Stimulated activated CD8-positive, alpha-beta memory T cell treated with anti-CD3 and anti-CD28 coated beads, Interleukin-2, amount 100 ng/mL, for 1 hour (primary cell): ENCODE measurements around the gene PRR14.

Source experiments
- DNase-seq, 2 donors: peaks; one replicate each; pipeline ENCODE4 v3.0.0-alpha.2; 2020; ENCODE audit warnings: low read depth in 2 of 2

Gene PRR14

GRCh38 chr16:30659507-30660423, 9.0 kb downstream of the PRR14 start:
- peak; percentile 14 to 16 for DNase-seq

- DNase-seq: peak; percentile 53 to 66
Measured at GRCh38 chr16:30660424-30661261, 9.9 kb downstream of the PRR14 start.

DNA sequence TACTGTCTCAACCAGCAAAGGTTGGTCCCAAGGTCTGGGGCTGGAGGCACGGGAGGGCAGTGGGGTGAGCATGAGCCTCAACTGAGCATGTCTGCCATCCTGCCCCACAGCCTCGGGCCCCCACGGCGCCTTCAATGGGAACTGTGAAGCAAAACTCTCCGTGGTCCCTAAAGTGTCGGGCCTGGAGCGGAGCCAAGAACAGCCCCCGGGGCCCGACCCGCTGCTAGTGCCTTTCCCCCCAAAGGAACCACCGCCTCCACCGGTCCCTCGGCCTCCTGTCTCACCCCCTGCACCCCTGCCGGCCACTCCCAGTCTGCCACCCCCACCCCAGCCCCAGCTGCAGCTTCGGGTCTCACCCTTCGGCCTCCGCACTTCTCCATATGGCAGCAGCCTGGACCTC, 11.7 kb downstream of the PRR14 start:
- no peak for DNase-seq

DNA sequence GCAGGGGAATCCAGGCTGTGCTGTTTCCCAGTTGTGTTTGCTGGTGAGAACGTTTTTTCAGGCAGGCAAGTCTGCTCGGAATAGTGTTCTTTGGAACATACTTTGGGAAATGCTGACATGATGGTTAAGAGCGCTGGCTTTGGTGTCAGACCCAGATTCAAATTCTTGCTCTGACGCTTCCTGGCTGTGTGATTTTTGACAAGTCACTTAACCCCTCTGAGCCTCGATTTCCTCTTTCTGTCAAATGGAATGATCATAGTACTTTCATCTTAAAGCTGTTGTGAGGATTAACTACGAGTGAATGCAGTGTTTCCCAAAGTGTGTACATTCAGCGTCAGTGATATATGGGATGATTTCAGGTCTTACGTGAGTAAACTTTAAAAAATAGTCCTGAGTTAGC, 12.3 kb downstream of the PRR14 start:
- no peak for DNase-seq

- DNase-seq: no peak
Measured at GRCh38 chr16:30663820-30664219, 13.1 kb downstream of the PRR14 start.

GRCh38 chr16:30664616-30665109, 13.9 kb downstream of the PRR14 start:
- DNase-seq: no peak

DNA sequence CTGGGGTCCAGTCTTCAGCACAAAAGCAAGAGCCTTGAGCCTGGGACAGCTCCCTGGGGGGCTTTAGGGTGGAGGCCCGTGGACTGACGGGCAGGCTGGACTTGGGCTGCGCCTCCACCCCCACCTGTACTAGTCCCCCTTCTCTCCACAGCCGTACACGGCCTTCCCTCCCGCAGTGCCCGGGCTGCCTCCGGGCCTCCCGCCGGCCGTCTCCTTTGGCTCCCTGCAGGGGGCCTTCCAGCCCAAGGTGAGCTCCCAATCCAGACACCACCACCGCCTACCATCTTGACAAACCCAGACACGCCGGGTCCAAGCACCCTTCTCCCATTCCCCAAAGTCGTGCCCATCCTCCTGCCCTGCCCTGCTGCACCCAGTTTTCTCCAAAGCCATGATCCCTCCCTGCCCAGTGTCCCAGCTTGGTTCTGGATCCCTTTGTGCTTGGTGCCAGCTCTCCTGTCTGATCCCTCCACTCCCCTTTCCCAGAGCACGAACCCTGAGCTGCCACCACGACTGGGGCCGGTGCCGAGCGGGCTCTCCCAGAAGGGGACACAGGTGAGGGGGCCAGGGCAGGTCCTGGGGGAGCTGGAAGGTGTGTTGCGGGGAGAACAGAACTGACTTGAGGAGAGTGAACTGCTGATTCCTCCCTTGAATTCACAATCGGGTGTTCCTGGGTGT, 14.5 kb downstream of the PRR14 start:
- no peak for DNase-seq

DNA sequence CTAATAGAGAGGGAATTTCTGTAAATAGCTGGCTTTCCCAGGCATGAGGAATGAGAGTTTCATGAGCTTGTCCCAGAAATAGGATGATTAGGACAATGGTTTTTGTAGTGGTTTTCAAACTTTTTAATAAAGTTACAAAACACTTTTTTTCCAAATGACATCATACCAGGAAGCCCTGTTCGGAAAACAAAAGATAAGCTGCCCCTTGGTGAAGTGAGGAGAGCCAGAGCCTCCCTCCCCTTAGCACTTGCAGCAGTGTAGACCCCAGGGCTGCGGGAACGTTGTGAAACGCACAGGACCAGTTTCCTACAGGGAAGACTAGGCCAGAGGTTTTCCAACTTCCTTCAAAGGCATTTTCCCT, 15.1 kb downstream of the PRR14 start:
- no peak for DNase-seq

- no peak for DNase-seq
Measured at GRCh38 chr16:30666681-30667080, 15.9 kb downstream of the PRR14 start.

- no peak for DNase-seq
Measured at GRCh38 chr16:30667361-30667905, 16.7 kb downstream of the PRR14 start.

DNA sequence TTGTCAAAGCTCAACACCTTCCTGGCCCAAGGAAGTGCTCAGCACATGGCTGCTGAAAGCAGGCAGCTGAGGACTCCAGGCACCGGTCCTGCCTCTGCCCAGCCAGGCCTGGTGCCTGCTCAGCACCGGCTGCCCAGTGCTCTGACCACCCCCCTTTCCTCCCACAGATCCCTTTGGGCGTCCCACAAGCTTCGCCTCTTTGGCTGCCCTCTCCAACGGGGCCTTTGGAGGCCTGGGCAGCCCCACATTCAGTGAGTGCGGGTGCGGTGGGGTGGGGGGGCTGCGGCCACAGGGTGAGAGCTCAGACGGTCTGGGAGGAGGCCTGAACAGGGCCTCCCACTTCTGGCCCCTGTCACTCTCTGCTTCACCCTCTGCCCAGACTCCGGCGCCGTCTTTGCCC, 17.6 kb downstream of the PRR14 start:
- DNase-seq: no peak

- DNase-seq: no peak
Measured at GRCh38 chr16:30669026-30669902, 18.5 kb downstream of the PRR14 start.

DNA sequence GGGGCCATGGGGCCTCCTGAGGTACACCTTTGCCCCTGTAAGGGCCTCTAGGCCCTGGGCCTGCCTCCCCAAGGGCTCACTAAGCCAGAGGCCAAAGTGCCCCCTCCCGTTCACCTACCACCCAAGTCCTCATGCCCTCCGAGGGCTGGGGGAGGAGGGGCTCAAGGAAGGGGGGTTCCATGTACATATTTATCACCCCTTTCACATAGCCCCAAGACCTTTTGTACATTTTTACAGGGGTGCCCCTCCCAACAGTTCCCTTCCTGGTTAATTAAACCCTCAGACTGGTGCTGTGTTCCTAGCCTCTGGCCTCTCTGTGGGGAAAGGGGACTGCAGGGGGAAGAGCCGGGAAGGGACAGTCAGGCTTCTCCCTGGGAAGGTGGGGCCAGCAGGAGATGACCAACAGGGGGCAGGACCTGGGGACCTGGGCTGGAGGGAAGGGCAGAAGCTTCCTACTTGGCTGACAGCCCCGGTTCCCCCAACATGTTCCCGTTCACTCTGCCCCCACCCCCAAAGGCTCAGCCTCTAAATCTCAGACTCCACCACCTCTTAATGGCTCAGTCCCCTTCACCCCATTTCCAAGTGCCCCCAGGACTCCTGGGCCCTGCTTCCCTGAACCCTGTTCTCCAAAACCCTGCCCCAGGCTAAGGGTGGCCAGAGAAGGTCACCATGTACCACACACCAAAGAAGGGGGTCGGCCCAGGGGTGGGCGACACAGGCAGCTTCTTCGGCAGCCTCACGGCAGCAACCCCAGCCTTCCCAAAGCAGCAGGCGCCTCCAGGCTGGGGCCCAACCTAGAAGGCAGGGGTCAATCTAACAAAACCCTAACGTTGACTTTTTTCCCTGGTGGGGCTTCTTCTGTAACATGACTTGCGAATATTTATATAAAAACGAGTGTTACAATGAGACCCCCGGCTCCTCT, 19.4 kb downstream of the PRR14 start:
- no peak for DNase-seq

- DNase-seq: no peak
Measured at GRCh38 chr16:30675143-30675542, 24.4 kb downstream of the PRR14 start.

DNA sequence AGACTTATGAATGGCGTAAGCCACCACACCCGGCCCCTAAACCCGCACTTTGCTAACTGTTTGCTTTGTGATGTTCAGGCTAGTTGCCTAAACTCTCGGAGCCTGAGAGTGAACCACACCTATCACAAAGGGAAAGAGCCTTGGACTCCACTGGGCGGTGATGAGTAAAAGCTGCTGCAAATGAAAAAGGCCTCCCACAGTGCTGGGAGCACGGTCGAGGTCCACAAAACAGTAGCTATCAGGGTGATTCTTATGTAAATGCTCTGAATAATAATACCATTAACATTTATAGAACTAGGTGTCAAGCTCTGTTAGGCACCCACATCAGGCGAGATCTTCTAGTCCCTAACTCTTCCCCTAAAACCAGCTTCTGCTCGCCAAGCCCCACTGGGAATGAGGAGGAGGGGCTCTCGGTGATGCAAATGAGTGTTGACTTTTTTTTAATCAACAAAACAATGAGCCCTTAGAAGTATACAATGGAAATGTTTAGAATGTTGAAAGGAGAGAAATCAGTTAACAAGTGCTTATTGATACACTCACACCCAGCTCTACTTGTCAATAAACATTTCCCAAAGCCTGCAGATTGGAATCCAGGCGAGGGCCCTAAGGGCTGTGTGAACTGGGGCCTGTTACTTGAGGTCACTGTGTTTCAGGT, 27.3 kb downstream of the PRR14 start:
- DNase-seq: no peak

DNA sequence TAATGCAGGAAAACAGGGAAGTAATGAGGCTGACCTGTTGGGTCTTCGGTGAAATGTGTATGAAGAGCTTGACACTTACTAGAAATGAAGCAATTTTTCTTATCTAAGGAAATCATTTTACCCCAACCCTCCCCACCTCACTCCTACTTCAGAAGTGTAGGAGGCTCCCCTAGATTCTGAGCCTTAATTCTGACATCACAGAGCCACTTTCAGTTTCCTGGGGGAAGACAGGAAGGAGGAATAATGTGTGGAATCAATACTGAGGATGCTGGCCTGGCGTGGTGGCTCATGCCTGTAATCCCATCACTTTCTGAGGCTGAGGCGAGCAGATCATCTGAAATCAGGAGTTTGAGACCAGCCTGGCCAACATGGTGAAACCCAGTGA, 27.8 kb downstream of the PRR14 start:
- DNase-seq: no peak

- no peak for DNase-seq
Measured at GRCh38 chr16:30680326-30680725, 29.6 kb downstream of the PRR14 start.

GRCh38 chr16:30688701-30689100, 37.9 kb downstream of the PRR14 start:
- DNase-seq: no peak

- DNase-seq: no peak
Measured at GRCh38 chr16:30691907-30692306, 41.1 kb downstream of the PRR14 start.
